PC-9 (cell line): ENCODE results near the gene OAF.

Source experiments
- EZH2 ChIP-seq: fragments of 200-600 bp; sonication (generic); IDR thresholded peaks from 2 replicates; pipeline ENCODE4 v1.8.0; 2017; ENCODE audit warnings: antibody characterized with exemption, low read depth
- TF ChIP-seq, protein P1 (sequence below): fragments of 200-600 bp; sonication (generic); conservative IDR thresholded peaks from 2 replicates; pipeline ENCODE4 v1.6.1; 2017; ENCODE audit warnings: mixed run types, antibody characterized with exemption, mild to moderate bottlenecking, moderate library complexity

DNA sequence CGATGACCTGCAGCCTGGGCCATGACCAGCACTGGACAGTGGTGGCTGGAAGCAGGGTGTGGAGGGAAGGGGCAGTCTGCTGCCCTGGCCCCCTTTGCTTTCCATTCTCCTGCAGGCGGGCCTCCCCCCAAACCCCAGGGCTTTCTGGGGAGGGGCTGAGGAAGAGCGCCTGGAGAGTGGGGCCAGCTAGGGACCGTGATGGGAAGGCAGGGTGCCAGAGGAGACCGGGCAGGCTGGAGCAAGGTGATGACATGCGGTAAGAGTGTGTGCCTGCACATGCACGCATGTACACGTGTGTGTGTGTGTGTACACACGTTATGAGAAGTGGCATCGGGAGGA, 7.8 kb downstream of the OAF start:
- TF ChIP-seq, protein P1, sequence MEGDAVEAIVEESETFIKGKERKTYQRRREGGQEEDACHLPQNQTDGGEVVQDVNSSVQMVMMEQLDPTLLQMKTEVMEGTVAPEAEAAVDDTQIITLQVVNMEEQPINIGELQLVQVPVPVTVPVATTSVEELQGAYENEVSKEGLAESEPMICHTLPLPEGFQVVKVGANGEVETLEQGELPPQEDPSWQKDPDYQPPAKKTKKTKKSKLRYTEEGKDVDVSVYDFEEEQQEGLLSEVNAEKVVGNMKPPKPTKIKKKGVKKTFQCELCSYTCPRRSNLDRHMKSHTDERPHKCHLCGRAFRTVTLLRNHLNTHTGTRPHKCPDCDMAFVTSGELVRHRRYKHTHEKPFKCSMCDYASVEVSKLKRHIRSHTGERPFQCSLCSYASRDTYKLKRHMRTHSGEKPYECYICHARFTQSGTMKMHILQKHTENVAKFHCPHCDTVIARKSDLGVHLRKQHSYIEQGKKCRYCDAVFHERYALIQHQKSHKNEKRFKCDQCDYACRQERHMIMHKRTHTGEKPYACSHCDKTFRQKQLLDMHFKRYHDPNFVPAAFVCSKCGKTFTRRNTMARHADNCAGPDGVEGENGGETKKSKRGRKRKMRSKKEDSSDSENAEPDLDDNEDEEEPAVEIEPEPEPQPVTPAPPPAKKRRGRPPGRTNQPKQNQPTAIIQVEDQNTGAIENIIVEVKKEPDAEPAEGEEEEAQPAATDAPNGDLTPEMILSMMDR = no peak
- TF ChIP-seq EZH2 = no peak
